ENCODE results near the gene ARHGEF7. TPM values are rescaled to one million over a fixed set of nuclear protein-coding genes. Genes with fewer than 3 reads are reported as not detected.

Gene ARHGEF7
- total RNA-seq, 1 experiment from 2014 or later, result 47.3 TPM

DNA sequence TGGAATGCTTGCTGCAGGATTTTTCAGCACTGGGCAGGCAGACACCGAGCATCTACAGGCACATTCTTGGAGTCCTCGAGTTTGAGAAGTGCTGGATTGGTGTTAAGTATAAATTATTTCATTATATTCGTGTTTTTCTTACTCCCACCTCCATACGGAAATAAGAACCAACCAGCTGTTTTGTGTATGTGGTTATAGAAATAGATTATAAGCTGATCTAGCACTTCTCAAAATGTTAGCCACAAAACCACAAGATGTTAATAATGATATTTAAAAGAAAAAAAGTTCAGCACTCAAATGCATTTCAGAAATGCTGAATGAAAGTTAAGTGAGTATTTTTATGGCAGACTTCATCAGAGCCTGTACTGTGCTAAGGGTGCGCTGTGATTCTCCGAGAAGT, 181.3 kb downstream of the ARHGEF7 start (continued):
- TF ChIP-seq PRDM15 (CRISPR knock-in tag; IDR thresholded peaks at IDR 0.05) (no peak), ZNF138 (CRISPR knock-in tag; conservative IDR thresholded peaks at IDR 0.05) (no peak), ZNF281 (CRISPR knock-in tag; IDR thresholded peaks at IDR 0.05) (no peak), OVOL2 (CRISPR knock-in tag; IDR thresholded peaks at IDR 0.05; ENCODE audit: borderline replicate concordance) (no peak), ZNF423 (CRISPR knock-in tag; IDR thresholded peaks at IDR 0.05) (no peak)
- TF ChIP-seq, protein P1, sequence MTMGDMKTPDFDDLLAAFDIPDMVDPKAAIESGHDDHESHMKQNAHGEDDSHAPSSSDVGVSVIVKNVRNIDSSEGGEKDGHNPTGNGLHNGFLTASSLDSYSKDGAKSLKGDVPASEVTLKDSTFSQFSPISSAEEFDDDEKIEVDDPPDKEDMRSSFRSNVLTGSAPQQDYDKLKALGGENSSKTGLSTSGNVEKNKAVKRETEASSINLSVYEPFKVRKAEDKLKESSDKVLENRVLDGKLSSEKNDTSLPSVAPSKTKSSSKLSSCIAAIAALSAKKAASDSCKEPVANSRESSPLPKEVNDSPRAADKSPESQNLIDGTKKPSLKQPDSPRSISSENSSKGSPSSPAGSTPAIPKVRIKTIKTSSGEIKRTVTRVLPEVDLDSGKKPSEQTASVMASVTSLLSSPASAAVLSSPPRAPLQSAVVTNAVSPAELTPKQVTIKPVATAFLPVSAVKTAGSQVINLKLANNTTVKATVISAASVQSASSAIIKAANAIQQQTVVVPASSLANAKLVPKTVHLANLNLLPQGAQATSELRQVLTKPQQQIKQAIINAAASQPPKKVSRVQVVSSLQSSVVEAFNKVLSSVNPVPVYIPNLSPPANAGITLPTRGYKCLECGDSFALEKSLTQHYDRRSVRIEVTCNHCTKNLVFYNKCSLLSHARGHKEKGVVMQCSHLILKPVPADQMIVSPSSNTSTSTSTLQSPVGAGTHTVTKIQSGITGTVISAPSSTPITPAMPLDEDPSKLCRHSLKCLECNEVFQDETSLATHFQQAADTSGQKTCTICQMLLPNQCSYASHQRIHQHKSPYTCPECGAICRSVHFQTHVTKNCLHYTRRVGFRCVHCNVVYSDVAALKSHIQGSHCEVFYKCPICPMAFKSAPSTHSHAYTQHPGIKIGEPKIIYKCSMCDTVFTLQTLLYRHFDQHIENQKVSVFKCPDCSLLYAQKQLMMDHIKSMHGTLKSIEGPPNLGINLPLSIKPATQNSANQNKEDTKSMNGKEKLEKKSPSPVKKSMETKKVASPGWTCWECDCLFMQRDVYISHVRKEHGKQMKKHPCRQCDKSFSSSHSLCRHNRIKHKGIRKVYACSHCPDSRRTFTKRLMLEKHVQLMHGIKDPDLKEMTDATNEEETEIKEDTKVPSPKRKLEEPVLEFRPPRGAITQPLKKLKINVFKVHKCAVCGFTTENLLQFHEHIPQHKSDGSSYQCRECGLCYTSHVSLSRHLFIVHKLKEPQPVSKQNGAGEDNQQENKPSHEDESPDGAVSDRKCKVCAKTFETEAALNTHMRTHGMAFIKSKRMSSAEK (CRISPR knock-in tag; IDR thresholded peaks at IDR 0.05; ENCODE audit: borderline replicate concordance), result no peak

GRCh38 chr13:111298214-111298975, 183.3 kb downstream of the ARHGEF7 start:
- no peaks in the 10 kb centered on the region for H3K9me3 Mint-ChIP-seq
- POLR2A ChIA-PET, result no interaction called here
- 0 out of 2 replicates have a peak overlapping the region, but pooled peaks have one; percentile 42 for H3K27ac Mint-ChIP-seq
- DNase-seq (ENCODE audit: low spot score) (no peak), ATAC-seq (no peak)
- no peak overlapping the region for H3K4me3 Mint-ChIP-seq
- CTCF ChIA-PET, result interaction anchor here (0.6 kb wide), 1 partner anchor 171 kb away, joined by 3 read pairs; no protein-coding TSS in a partner anchor
- no peaks in the 10 kb centered on the region for H3K27me3 Mint-ChIP-seq (ENCODE audit: low read depth)
- H3K4me1 Mint-ChIP-seq, result no peaks in the 10 kb centered on the region
- H3K36me3 Mint-ChIP-seq, result peaks cover 31% of the 10 kb centered on the region
- TF ChIP-seq PRRX2 (CRISPR knock-in tag; IDR thresholded peaks at IDR 0.05) (no peak), E2F5 (CRISPR knock-in tag; IDR thresholded peaks at IDR 0.05) (no peak), OVOL2 (CRISPR knock-in tag; IDR thresholded peaks at IDR 0.05; ENCODE audit: borderline replicate concordance) (no peak), GTF2I (CRISPR knock-in tag; conservative IDR thresholded peaks at IDR 0.05) (no peak), MLX (CRISPR knock-in tag; IDR thresholded peaks at IDR 0.05) (no peak), TP53 (CRISPR knock-in tag; IDR thresholded peaks at IDR 0.05) (no peak), FOXP4 (CRISPR knock-in tag; IDR thresholded peaks at IDR 0.05) (no peak), MYBL2 (CRISPR knock-in tag; IDR thresholded peaks at IDR 0.05) (no peak), ZSCAN18 (CRISPR knock-in tag; IDR thresholded peaks at IDR 0.05) (no peak), MAX (CRISPR knock-in tag; IDR thresholded peaks at IDR 0.05) (no peak), ZNF671 (CRISPR knock-in tag; IDR thresholded peaks at IDR 0.05) (no peak)
- TF ChIP-seq, protein P2, sequence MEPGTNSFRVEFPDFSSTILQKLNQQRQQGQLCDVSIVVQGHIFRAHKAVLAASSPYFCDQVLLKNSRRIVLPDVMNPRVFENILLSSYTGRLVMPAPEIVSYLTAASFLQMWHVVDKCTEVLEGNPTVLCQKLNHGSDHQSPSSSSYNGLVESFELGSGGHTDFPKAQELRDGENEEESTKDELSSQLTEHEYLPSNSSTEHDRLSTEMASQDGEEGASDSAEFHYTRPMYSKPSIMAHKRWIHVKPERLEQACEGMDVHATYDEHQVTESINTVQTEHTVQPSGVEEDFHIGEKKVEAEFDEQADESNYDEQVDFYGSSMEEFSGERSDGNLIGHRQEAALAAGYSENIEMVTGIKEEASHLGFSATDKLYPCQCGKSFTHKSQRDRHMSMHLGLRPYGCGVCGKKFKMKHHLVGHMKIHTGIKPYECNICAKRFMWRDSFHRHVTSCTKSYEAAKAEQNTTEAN (CRISPR knock-in tag; IDR thresholded peaks at IDR 0.05), result no peak
